GM12801 (cell line): ENCODE results near the gene CLBA1.

Experiments used
- TF ChIP-seq, protein P1 (sequence below): IDR thresholded peaks from one replicate; pipeline ENCODE4 v1.5.1; 2011; ENCODE audit warnings: control low read depth; ENCODE audit not compliant: insufficient read length; ENCODE audit errors: extremely low read depth

Gene CLBA1

GRCh38 chr14:104986487-104987164 is 1.0 kb downstream of the CLBA1 start:
- TF ChIP-seq, protein P1, sequence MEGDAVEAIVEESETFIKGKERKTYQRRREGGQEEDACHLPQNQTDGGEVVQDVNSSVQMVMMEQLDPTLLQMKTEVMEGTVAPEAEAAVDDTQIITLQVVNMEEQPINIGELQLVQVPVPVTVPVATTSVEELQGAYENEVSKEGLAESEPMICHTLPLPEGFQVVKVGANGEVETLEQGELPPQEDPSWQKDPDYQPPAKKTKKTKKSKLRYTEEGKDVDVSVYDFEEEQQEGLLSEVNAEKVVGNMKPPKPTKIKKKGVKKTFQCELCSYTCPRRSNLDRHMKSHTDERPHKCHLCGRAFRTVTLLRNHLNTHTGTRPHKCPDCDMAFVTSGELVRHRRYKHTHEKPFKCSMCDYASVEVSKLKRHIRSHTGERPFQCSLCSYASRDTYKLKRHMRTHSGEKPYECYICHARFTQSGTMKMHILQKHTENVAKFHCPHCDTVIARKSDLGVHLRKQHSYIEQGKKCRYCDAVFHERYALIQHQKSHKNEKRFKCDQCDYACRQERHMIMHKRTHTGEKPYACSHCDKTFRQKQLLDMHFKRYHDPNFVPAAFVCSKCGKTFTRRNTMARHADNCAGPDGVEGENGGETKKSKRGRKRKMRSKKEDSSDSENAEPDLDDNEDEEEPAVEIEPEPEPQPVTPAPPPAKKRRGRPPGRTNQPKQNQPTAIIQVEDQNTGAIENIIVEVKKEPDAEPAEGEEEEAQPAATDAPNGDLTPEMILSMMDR: no peak

DNA sequence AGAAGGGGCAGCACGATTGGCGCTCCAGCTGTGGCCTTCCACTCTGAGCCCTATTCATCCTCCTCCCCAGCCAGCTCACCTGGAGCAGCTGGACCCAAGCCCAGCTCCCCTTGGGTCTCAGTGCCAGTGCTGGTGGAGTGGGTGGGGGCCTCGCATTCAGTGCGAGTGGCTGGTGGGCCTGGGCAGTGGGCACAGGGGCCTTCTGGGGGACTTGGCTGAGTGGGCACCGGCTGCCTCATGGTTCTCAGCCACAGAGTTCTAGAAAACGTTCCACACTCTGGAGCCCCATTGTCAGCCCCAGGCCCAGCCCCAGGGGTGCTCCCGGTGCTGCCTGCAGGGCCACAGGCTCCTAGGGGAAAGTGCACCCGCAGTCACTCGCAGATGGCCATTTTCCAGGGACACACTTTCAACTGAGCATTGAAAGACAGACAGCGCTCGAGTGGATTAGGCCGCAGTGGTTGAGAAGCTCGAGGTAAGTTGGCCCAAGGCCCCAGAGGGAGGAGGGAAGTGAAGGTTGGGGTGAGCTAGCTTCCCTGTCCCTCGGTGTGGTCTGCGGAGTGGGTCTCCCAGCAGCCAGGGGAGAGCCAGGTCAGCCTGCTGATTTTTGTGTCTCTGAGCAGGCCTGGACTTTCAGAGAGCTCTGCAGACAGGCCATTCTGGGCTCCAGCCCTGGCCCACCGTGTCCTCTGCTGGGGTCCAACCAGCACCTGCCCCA is 3.8 kb downstream of the CLBA1 start:
- TF ChIP-seq, protein P1: no peak

- TF ChIP-seq, protein P1: no peak
These were observed 4.3 kb downstream of the CLBA1 start for GRCh38 chr14:104989951-104990303.

DNA sequence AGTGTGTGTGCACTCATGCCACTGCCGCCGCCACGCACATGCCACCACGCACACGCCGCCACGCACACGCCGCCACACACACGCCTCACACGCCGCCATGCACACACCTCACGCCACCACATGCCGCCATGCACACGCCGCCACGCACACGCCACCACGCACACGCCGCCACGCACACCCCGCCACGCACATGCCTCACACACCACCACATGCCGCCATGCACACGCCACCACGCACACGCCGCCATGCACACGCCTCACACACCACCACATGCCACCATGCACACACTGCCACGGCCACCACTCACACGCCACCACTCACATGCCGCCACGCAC is 6.3 kb downstream of the CLBA1 start:
- TF ChIP-seq, protein P1: no peak

DNA sequence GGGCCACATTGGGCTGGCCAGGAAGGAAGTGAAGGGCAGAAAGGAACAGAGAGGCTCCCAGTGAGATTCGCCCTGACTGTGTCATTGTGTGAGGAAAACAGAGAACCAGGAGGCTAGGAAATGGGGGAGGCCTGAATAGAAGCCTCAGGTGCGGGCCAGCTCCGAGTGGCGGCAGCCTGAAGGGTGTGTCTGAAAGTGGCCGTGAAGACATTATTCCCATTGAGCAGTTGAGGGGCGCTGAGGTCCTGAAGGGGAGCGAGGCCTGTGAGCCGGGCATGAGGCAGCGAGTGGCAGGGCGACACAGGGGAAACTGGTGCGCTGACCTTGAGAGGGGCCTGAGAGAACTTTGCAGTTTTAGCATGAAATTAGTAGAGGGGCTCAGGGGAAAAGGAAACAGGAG is 6.9 kb downstream of the CLBA1 start:
- TF ChIP-seq, protein P1: no peak

DNA sequence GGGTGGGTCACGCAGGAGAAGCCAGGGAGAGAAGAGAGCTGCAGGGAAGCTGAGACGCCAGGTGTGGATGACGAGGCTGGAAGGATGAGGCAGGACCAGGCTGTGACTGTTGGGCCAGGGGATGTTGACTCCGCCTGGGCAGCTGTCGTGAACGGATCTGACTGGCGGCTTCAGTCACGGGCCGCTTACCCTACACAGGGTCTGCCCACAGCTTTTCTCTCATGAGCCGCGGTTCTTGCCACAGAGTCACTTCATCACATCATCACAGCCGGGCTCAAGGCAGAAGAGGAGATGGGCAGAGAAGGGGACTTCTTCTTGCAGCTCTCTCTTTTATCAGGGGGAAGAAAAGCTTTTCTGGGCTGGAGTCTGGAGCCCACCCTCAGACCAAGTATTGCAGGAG is 7.7 kb downstream of the CLBA1 start:
- TF ChIP-seq, protein P1: no peak

GRCh38 chr14:104993808-104994591 is 8.4 kb downstream of the CLBA1 start:
- TF ChIP-seq, protein P1: no peak
